ENCODE measurements around the gene AR. TPM values are rescaled to one million over a fixed set of nuclear protein-coding genes. Genes with fewer than 3 reads are reported as not detected.
A peak's percentile ranks its signal among the peaks of the same experiment; 100 is the strongest.

The AR gene, protein sequence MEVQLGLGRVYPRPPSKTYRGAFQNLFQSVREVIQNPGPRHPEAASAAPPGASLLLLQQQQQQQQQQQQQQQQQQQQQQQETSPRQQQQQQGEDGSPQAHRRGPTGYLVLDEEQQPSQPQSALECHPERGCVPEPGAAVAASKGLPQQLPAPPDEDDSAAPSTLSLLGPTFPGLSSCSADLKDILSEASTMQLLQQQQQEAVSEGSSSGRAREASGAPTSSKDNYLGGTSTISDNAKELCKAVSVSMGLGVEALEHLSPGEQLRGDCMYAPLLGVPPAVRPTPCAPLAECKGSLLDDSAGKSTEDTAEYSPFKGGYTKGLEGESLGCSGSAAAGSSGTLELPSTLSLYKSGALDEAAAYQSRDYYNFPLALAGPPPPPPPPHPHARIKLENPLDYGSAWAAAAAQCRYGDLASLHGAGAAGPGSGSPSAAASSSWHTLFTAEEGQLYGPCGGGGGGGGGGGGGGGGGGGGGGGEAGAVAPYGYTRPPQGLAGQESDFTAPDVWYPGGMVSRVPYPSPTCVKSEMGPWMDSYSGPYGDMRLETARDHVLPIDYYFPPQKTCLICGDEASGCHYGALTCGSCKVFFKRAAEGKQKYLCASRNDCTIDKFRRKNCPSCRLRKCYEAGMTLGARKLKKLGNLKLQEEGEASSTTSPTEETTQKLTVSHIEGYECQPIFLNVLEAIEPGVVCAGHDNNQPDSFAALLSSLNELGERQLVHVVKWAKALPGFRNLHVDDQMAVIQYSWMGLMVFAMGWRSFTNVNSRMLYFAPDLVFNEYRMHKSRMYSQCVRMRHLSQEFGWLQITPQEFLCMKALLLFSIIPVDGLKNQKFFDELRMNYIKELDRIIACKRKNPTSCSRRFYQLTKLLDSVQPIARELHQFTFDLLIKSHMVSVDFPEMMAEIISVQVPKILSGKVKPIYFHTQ
- total RNA-seq = 6.0 TPM
- 1.7 TPM for polyA plus RNA-seq
- long read RNA-seq, donor 1 = 0 reads
- long read RNA-seq, donor 2, partial matches to known transcripts = 5 of 5 reads
- long read RNA-seq, donor 2, other reads (novel, unspliced or antisense) = 0 of 5 reads
- long read RNA-seq, donor 3 = 0 reads
- long read RNA-seq, donor 4, full-length matches to known transcripts = 1 of 1 reads
- long read RNA-seq, donor 4, partial matches to known transcripts = 0 of 1 reads
- long read RNA-seq, donor 4, other reads (novel, unspliced or antisense) = 0 of 1 reads
- long read RNA-seq, donor 5, full-length matches to known transcripts = 2 of 2 reads
- long read RNA-seq, donor 5, partial matches to known transcripts = 0 of 2 reads
- long read RNA-seq, donor 5, other reads (novel, unspliced or antisense) = 0 of 2 reads
- long read RNA-seq, donor 6 = 0 reads
- long read RNA-seq, donor 7, full-length matches to known transcripts = 2 of 9 reads
- long read RNA-seq, donor 7, partial matches to known transcripts = 7 of 9 reads
- long read RNA-seq, donor 7, other reads (novel, unspliced or antisense) = 0 of 9 reads
- long read RNA-seq, donor 8 = 0 reads
- long read RNA-seq, donor 9, full-length matches to known transcripts = 1 of 1 reads
- long read RNA-seq, donor 9, partial matches to known transcripts = 0 of 1 reads
- long read RNA-seq, donor 9, other reads (novel, unspliced or antisense) = 0 of 1 reads
- long read RNA-seq, donor 10, full-length matches to known transcripts = 4 of 4 reads
- long read RNA-seq, donor 10, partial matches to known transcripts = 0 of 4 reads
- long read RNA-seq, donor 10, other reads (novel, unspliced or antisense) = 0 of 4 reads

DNA sequence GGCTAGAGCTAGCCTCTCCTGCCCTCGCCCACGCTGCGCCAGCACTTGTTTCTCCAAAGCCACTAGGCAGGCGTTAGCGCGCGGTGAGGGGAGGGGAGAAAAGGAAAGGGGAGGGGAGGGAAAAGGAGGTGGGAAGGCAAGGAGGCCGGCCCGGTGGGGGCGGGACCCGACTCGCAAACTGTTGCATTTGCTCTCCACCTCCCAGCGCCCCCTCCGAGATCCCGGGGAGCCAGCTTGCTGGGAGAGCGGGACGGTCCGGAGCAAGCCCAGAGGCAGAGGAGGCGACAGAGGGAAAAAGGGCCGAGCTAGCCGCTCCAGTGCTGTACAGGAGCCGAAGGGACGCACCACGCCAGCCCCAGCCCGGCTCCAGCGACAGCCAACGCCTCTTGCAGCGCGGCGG, at the start of gene AR:
TSS of gene AR (plus strand) at position 204 of the 400 bp plus-strand sequence. CDS start 1,126 bp downstream, outside the sequence.
- peak in 4 of 9 donors; percentile 32 to 62 (median 44) for DNase-seq (ENCODE audit: low read depth in 6 of 9, low spot score in 9 of 9)
- Histone ChIP-seq H3K4me1 (ENCODE audit: control insufficient read depth in 2 of 2, insufficient read depth in 2 of 2, low read length in 2 of 2) (peaks cover 0 to 8% of the 10 kb centered on the region in 2 donors), H3K4me3 (ENCODE audit: low read length in 2 of 2) (peak within 1 kb of the TSS; percentile 58 to 59), H3K27ac (ENCODE audit: low read depth in 1 of 2, low read length in 1 of 2) (peak within 1 kb of the TSS in 1 of 2 donors; percentile 53), H3K27me3 (ENCODE audit: control insufficient read depth in 2 of 2, insufficient read depth in 1 of 2, low read length in 1 of 2) (peaks cover 0 to 27% of the 10 kb centered on the region in 2 donors), H3K9me3 (ENCODE audit: control insufficient read depth in 2 of 2, insufficient read depth in 1 of 2, low read length in 1 of 2) (no peaks in the 10 kb centered on the region), H3K36me3 (ENCODE audit: control insufficient read depth in 2 of 2, insufficient read depth in 2 of 2, low read length in 1 of 2) (no peaks in the 10 kb centered on the region)
- WGBS = under 1% methylated on average over 30 of the region's 30 CpGs

DNA sequence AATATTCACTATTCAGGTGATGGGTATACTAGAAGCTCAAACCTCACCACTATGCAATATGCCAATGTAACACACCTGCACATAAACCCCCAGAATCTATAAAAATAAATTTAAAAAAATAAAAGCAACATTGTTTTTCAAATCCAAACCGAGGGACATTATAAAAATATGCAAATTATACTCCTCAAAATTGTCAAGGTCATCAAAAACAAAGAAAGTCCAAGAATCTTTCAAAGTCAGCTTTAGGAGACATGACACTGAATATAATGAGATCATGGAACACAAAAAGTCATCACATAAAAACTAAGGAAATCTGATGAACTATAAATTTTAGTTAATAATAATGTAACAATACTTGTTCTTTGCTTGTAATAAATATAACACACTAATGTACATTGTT, 43.2 kb upstream of the AR start:
- no peaks in the 10 kb centered on the region for H3K9me3 ChIP-seq (ENCODE audit: control insufficient read depth in 2 of 2, insufficient read depth in 1 of 2, low read length in 1 of 2)
- WGBS = 85% methylated on average over 1 of the region's 1 CpG
- DNase-seq (ENCODE audit: low read depth in 6 of 9, low spot score in 9 of 9) = no peak
- H3K36me3 ChIP-seq (ENCODE audit: control insufficient read depth in 2 of 2, insufficient read depth in 2 of 2, low read length in 1 of 2) = no peaks in the 10 kb centered on the region
- no peak overlapping the region for H3K27ac ChIP-seq (ENCODE audit: low read depth in 1 of 2, low read length in 1 of 2)
- no peaks in the 10 kb centered on the region for H3K4me1 ChIP-seq (ENCODE audit: control insufficient read depth in 2 of 2, insufficient read depth in 2 of 2, low read length in 2 of 2)
- no peak overlapping the region for H3K4me3 ChIP-seq (ENCODE audit: low read length in 2 of 2)
- H3K27me3 ChIP-seq (ENCODE audit: control insufficient read depth in 2 of 2, insufficient read depth in 1 of 2, low read length in 1 of 2) = no peaks in the 10 kb centered on the region

DNA sequence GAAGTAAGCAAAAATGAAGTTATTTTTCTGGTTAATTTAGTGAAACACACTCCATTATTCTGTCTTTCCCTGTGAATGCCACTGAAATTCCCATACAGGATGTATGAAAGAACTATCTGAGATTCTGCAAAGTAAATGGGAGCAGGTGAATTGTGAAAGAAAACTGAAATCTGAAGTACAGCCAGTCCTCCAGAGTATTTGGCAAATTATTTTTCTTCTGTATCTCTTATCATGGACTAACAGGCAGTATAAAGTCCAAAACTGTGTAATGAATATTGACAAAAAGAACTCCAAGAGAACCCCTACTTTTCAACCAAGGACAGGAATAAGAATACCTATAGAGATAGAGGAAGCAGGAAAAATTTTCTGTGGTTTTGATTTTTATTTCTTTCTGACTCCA, 40.8 kb upstream of the AR start:
- no peaks in the 10 kb centered on the region for H3K27me3 ChIP-seq (ENCODE audit: control insufficient read depth in 2 of 2, insufficient read depth in 1 of 2, low read length in 1 of 2)
- H3K4me1 ChIP-seq (ENCODE audit: control insufficient read depth in 2 of 2, insufficient read depth in 2 of 2, low read length in 2 of 2) = no peaks in the 10 kb centered on the region
- no peak for DNase-seq (ENCODE audit: low read depth in 6 of 9, low spot score in 9 of 9)
- no peak overlapping the region for H3K4me3 ChIP-seq (ENCODE audit: low read length in 2 of 2)
- no peak overlapping the region for H3K27ac ChIP-seq (ENCODE audit: low read depth in 1 of 2, low read length in 1 of 2)
- no peaks in the 10 kb centered on the region for H3K36me3 ChIP-seq (ENCODE audit: control insufficient read depth in 2 of 2, insufficient read depth in 2 of 2, low read length in 1 of 2)
- H3K9me3 ChIP-seq (ENCODE audit: control insufficient read depth in 2 of 2, insufficient read depth in 1 of 2, low read length in 1 of 2) = no peaks in the 10 kb centered on the region

DNA sequence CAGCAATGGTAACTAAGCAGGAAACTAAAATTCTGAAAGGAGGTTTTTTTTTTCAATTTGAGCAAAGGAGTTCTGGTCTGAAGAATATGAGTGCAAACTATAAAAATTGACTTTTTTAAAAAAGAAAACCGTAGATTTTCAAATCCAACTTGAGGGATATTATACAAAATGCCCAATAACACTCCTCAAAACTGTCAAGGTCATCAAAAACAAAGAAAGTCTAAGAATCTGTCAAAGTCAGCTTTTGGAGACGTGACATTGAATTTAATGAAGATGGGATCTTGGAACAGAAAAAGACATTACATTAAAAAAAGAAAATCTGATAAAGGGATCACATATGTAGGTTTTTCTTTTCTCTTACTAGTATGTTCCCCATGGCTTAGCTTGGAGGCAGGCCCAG, 40.4 kb upstream of the AR start:
- Histone ChIP-seq H3K36me3 (ENCODE audit: control insufficient read depth in 2 of 2, insufficient read depth in 2 of 2, low read length in 1 of 2) (no peaks in the 10 kb centered on the region), H3K27me3 (ENCODE audit: control insufficient read depth in 2 of 2, insufficient read depth in 1 of 2, low read length in 1 of 2) (no peaks in the 10 kb centered on the region), H3K4me3 (ENCODE audit: low read length in 2 of 2) (no peak overlapping the region), H3K4me1 (ENCODE audit: control insufficient read depth in 2 of 2, insufficient read depth in 2 of 2, low read length in 2 of 2) (no peaks in the 10 kb centered on the region), H3K9me3 (ENCODE audit: control insufficient read depth in 2 of 2, insufficient read depth in 1 of 2, low read length in 1 of 2) (no peaks in the 10 kb centered on the region), H3K27ac (ENCODE audit: low read depth in 1 of 2, low read length in 1 of 2) (no peak overlapping the region)
- no peak for DNase-seq (ENCODE audit: low read depth in 6 of 9, low spot score in 9 of 9)
- WGBS = 92% methylated on average over 2 of the region's 2 CpGs

DNA sequence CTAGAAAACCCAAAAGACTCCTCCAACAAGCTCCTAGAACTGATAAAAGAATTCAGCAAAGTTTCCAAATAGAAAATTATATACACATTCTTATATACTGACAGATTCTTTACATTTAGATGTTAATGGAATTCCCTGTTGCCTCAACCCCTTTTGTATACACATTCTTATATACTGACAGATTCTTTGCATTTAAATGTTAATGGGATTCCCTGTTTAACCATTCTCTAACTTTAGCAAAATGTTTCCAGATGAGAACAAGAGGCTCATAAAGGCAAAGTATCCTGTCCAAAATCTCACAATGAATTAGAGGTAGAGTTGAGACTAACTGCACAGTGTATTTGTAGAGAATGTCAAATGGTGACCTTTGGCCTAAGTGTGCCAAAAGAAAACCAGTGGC, 23.1 kb upstream of the AR start:
- Histone ChIP-seq H3K27ac (ENCODE audit: low read depth in 1 of 2, low read length in 1 of 2) (no peak overlapping the region), H3K9me3 (ENCODE audit: control insufficient read depth in 2 of 2, insufficient read depth in 1 of 2, low read length in 1 of 2) (no peaks in the 10 kb centered on the region), H3K36me3 (ENCODE audit: control insufficient read depth in 2 of 2, insufficient read depth in 2 of 2, low read length in 1 of 2) (no peaks in the 10 kb centered on the region), H3K4me1 (ENCODE audit: control insufficient read depth in 2 of 2, insufficient read depth in 2 of 2, low read length in 2 of 2) (peaks cover 0 to 21% of the 10 kb centered on the region in 2 donors), H3K27me3 (ENCODE audit: control insufficient read depth in 2 of 2, insufficient read depth in 1 of 2, low read length in 1 of 2) (no peaks in the 10 kb centered on the region), H3K4me3 (ENCODE audit: low read length in 2 of 2) (no peak overlapping the region)
- DNase-seq (ENCODE audit: low read depth in 6 of 9, low spot score in 9 of 9) = no peak

DNA sequence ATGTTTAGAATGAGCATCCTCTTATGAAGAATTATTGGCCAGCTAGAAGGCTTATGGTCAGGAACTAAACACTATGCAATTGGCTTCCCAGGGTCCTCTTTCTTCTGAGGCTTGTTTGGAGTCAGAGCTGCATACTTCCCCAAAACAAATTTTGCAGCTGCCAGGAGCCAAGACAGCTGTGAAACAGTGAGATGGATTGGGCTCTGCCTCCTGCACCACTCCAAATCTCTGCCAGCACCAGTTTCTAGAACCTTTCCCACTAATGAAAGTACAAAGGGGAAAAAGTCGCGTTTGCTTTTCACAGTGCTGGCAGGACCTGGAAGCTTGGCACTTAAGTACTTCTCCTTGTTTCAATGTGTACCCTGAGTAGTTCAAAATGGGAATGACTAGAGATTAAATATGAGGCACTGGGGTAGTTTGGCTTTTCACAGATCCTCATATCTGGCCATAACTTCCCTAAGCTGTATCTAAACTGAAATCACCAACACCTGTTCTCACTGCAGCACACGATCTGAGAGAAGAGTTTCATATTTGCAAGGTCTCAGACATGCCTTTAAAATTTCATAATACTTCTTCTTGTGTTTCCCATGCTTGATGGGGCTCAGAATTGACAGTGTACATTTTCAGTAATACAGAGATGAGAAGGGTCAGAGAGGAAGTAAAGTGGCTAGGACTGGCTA, 20.7 kb upstream of the AR start:
- WGBS = 3% methylated on average over 3 of the region's 3 CpGs
- H3K9me3 ChIP-seq (ENCODE audit: control insufficient read depth in 2 of 2, insufficient read depth in 1 of 2, low read length in 1 of 2) = no peaks in the 10 kb centered on the region
- H3K4me1 ChIP-seq (ENCODE audit: control insufficient read depth in 2 of 2, insufficient read depth in 2 of 2, low read length in 2 of 2) = peaks cover 0 to 21% of the 10 kb centered on the region in 2 donors
- DNase-seq (ENCODE audit: low read depth in 6 of 9, low spot score in 9 of 9) = peak in 1 of 9 donors; percentile 53
- no peaks in the 10 kb centered on the region for H3K27me3 ChIP-seq (ENCODE audit: control insufficient read depth in 2 of 2, insufficient read depth in 1 of 2, low read length in 1 of 2)
- peak overlapping the region in 1 of 2 donors; percentile 65 for H3K27ac ChIP-seq (ENCODE audit: low read depth in 1 of 2, low read length in 1 of 2)
- no peak overlapping the region for H3K4me3 ChIP-seq (ENCODE audit: low read length in 2 of 2)
- no peaks in the 10 kb centered on the region for H3K36me3 ChIP-seq (ENCODE audit: control insufficient read depth in 2 of 2, insufficient read depth in 2 of 2, low read length in 1 of 2)

DNA sequence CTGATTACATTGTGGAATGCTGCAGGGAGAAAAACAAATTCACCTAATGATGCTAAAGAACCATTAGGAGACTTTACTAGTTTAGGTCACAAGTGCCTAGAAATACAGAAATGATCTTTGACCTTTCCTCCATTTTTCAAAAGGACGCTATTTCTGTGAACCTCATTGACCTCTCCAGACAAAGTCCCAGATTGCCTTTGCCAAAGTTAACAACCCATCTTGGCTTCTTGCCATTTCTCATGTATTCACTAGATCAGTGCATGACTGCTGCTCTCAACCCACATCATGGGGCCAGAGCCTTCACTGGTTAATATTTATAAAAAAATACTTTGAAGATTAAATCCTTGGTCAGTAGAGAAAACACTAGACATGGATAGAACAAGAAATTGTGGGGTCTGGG, 19.9 kb upstream of the AR start:
- no peaks in the 10 kb centered on the region for H3K9me3 ChIP-seq (ENCODE audit: control insufficient read depth in 2 of 2, insufficient read depth in 1 of 2, low read length in 1 of 2)
- no peak overlapping the region for H3K4me3 ChIP-seq (ENCODE audit: low read length in 2 of 2)
- peaks cover 0 to 23% of the 10 kb centered on the region in 2 donors for H3K4me1 ChIP-seq (ENCODE audit: control insufficient read depth in 2 of 2, insufficient read depth in 2 of 2, low read length in 2 of 2)
- H3K36me3 ChIP-seq (ENCODE audit: control insufficient read depth in 2 of 2, insufficient read depth in 2 of 2, low read length in 1 of 2) = no peaks in the 10 kb centered on the region
- no peaks in the 10 kb centered on the region for H3K27me3 ChIP-seq (ENCODE audit: control insufficient read depth in 2 of 2, insufficient read depth in 1 of 2, low read length in 1 of 2)
- no peak for DNase-seq (ENCODE audit: low read depth in 6 of 9, low spot score in 9 of 9)
- 90% methylated on average over 1 of the region's 1 CpG for WGBS
- peak overlapping the region in 1 of 2 donors; percentile 26 for H3K27ac ChIP-seq (ENCODE audit: low read depth in 1 of 2, low read length in 1 of 2)

DNA sequence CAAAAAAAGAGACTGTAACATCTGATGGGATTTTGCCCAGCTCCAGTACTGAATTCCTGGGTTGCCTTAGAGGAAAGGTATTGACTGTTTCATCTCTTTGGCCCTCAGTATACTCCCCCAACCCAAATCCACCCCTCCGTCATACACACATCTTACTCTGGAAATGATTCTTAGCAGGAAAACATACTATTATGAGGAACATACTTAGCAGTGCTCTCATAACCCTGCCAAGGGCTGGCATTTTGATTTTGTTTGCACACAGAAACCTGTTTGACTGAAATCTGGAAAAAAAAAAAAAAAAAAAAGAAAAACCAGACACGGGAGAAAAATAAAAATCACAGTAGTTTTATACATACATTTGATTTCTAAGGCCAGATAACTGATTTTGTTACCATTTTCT, 19.4 kb upstream of the AR start:
- Histone ChIP-seq H3K9me3 (ENCODE audit: control insufficient read depth in 2 of 2, insufficient read depth in 1 of 2, low read length in 1 of 2) (no peaks in the 10 kb centered on the region), H3K27ac (ENCODE audit: low read depth in 1 of 2, low read length in 1 of 2) (no peak overlapping the region), H3K27me3 (ENCODE audit: control insufficient read depth in 2 of 2, insufficient read depth in 1 of 2, low read length in 1 of 2) (no peaks in the 10 kb centered on the region), H3K36me3 (ENCODE audit: control insufficient read depth in 2 of 2, insufficient read depth in 2 of 2, low read length in 1 of 2) (no peaks in the 10 kb centered on the region), H3K4me1 (ENCODE audit: control insufficient read depth in 2 of 2, insufficient read depth in 2 of 2, low read length in 2 of 2) (peaks cover 0 to 23% of the 10 kb centered on the region in 2 donors), H3K4me3 (ENCODE audit: low read length in 2 of 2) (no peak overlapping the region)
- 90% methylated on average over 2 of the region's 2 CpGs for WGBS
- no peak for DNase-seq (ENCODE audit: low read depth in 6 of 9, low spot score in 9 of 9)

Measured in thymus (tissue), 14 donors.